B cell (primary cell): Measurements from ENCODE around the gene MALRD1.

Source experiments
- CTCF ChIP-seq: fragments of 200-600 bp; IDR thresholded peaks from one replicate; pipeline ENCODE4 v1.8.0; 2022; ENCODE audit warnings: antibody characterized with exemption, mild to moderate bottlenecking
- EZH2 ChIP-seq: IDR thresholded peaks from 2 replicates; pipeline ENCODE4 v1.6.1; 2012; ENCODE audit warnings: borderline replicate concordance, low read depth, mild to moderate bottlenecking, moderate library complexity, low read length; ENCODE audit not compliant: insufficient read depth, poor library complexity, severe bottlenecking

DNA sequence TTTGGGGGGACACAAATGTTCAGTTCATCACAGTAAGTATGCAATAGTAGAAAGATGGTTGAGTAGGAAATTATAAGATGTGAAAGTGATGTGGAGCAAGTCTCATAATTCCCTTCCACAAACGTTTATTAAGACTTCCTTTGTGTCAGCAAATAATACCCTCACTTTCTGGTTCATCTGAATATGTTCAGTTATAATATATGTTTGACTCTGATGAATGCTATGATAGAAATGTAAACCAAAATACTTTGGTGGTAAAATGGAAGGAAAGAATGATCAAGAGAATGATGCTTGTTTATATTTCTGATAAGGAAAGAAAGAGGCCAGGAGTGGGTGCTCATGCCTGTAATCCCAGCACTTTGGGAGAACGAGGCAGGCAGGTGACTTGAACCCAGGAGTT, 655.9 kb downstream of the MALRD1 start:
- TF ChIP-seq CTCF = no peak
- no peak for TF ChIP-seq EZH2
